Lung (tissue), 12 donors: ENCODE data around the gene CFAP57. TPM values are rescaled to one million over a fixed set of nuclear protein-coding genes. Genes with fewer than 3 reads are reported as not detected.

Experiments
- ATAC-seq: fragments of 200-7000 bp; cut with Tn5 transposase; one replicate; pipeline ENCODE4 v1.9.1; 2020; ENCODE audit warnings: moderate number of reproducible peaks; ENCODE audit not compliant: insufficient read depth, low FRiP score
- DNase-seq, 3 donors: peaks; one replicate each; pipeline ENCODE4 v3.0.0-alpha.2; 2013 to 2017
- H3K27ac ChIP-seq, 2 donors: one replicate each; pipeline ENCODE4 v1.5.1; 2013; ENCODE audit warnings: mild to moderate bottlenecking in 2 of 2, moderate library complexity in 2 of 2, control low read depth in 1 of 2, inconsistent platforms in 1 of 2, low read depth in 1 of 2, low read length in 1 of 2
- H3K27me3 ChIP-seq, 3 donors: one replicate each; pipeline ENCODE4 v1.5.1; 2013; ENCODE audit warnings: low read length in 2 of 3; ENCODE audit not compliant: control insufficient read depth in 3 of 3, insufficient read depth in 3 of 3
- H3K36me3 ChIP-seq, 4 donors: one replicate each; pipeline ENCODE4 v1.5.1; 2013; ENCODE audit warnings: low read length in 4 of 4, mild to moderate bottlenecking in 1 of 4, moderate library complexity in 1 of 4; ENCODE audit not compliant: control insufficient read depth in 4 of 4, insufficient read depth in 4 of 4
- H3K4me1 ChIP-seq, 5 donors: one replicate each; pipeline ENCODE4 v1.5.1; 2013; ENCODE audit warnings: low read length in 5 of 5, mild to moderate bottlenecking in 2 of 5, moderate library complexity in 1 of 5; ENCODE audit not compliant: control insufficient read depth in 5 of 5, insufficient read depth in 5 of 5
- H3K4me3 ChIP-seq: one replicate; pipeline ENCODE4 v1.5.1; 2013; ENCODE audit warnings: mild to moderate bottlenecking, control low read depth, moderate library complexity
- H3K9ac ChIP-seq, 2 donors: one replicate each; pipeline ENCODE4 v1.5.1; 2013; ENCODE audit warnings: low read length in 2 of 2, control low read depth in 1 of 2; ENCODE audit not compliant: insufficient read depth in 1 of 2
- H3K9me3 ChIP-seq, 4 donors: one replicate each; pipeline ENCODE4 v1.5.1; 2013; ENCODE audit warnings: low read length in 3 of 4, mild to moderate bottlenecking in 1 of 4, moderate library complexity in 1 of 4; ENCODE audit not compliant: control insufficient read depth in 4 of 4, insufficient read depth in 3 of 4
- CTCF ChIP-seq: IDR thresholded peaks from 2 replicates; pipeline ENCODE4 v1.5.1; 2012; ENCODE audit warnings: mild to moderate bottlenecking; ENCODE audit errors: control extremely low read depth, extremely low read depth
- WGBS, 2 donors: extraction: QIAGEN DNeasy Blood & Tissue Kit; methylation state at CpG; one replicate each; pipeline ENCODE4 v1.1.7; 2013; 5-methylcytosine and 5-hydroxymethylcytosine counted together
- polyA plus RNA-seq, 2 donors: library from polyadenylated mRNA; stranded (reverse); fragments of 200-250 nt; gene quantifications; one replicate each; pipeline ENCODE4 v1.2.1, GENCODE V29; 2013
- total RNA-seq, 2 donors: library from RNA; depleted of rRNA in 1 of 2; stranded (reverse); fragments of >200 nt in 1 of 2; gene quantifications; one replicate each; pipeline ENCODE4 v1.2.1, GENCODE V29; 2014 to 2021
- donor health status: control.
- donor health status: control.
- donor health status: Bipolar disorder and iron deficiency.
- donor health status: healthy.
- donor health status: DM: yes; HTN: yes; CAD: no.

CFAP57 gene
- total and polyA plus RNA-seq, 4 donors, result 1.7 to 12.3 (median 6.3) TPM

GRCh38 chr1:43129426-43129825 is 42.7 kb upstream of the CFAP57 start:
- WGBS, 2 donors, result 83 to 94% methylated on average over 5 of the region's 5 CpGs
- no peak for ATAC-seq
- no peak overlapping the region for H3K27ac ChIP-seq

GRCh38 chr1:43134068-43134467 is 38.1 kb upstream of the CFAP57 start:
- H3K9me3 ChIP-seq, result no peaks in the 10 kb centered on the region
- no peaks in the 10 kb centered on the region for H3K4me1 ChIP-seq
- no peak for TF ChIP-seq CTCF
- H3K9ac ChIP-seq, result no peak overlapping the region
- DNase-seq (no peak), ATAC-seq (no peak)
- H3K4me3 ChIP-seq, result no peak overlapping the region
- 44 to 61% methylated on average over 1 of the region's 1 CpG for WGBS, 2 donors
- H3K27me3 ChIP-seq, result no peaks in the 10 kb centered on the region
- no peak overlapping the region for H3K27ac ChIP-seq
- H3K36me3 ChIP-seq, result no peaks in the 10 kb centered on the region

More at GRCh38 chr1:43129426-43129825, 42.7 kb upstream of the CFAP57 start:
- TF ChIP-seq CTCF, result no peak
- Histone ChIP-seq H3K9me3 (no peaks in the 10 kb centered on the region), H3K9ac (no peak overlapping the region), H3K36me3 (no peaks in the 10 kb centered on the region), H3K27me3 (no peaks in the 10 kb centered on the region), H3K4me1 (no peaks in the 10 kb centered on the region), H3K4me3 (no peak overlapping the region)
- DNase-seq, result no peak

GRCh38 chr1:43134640-43135039 is 37.5 kb upstream of the CFAP57 start:
- Histone ChIP-seq H3K9me3 (no peaks in the 10 kb centered on the region), H3K4me1 (no peaks in the 10 kb centered on the region), H3K27ac (no peak overlapping the region), H3K36me3 (no peaks in the 10 kb centered on the region), H3K27me3 (no peaks in the 10 kb centered on the region), H3K9ac (no peak overlapping the region), H3K4me3 (no peak overlapping the region)
- ATAC-seq (no peak), DNase-seq (no peak)
- TF ChIP-seq CTCF, result no peak
